Testis (tissue), 3 donors: ENCODE data around the gene CDH11. TPM values are rescaled to one million over a fixed set of nuclear protein-coding genes. Genes with fewer than 3 reads are reported as not detected.

Experiments
- DNase-seq: peaks from one replicate; pipeline ENCODE4 v3.0.0-alpha.2; 2019
- H3K27ac ChIP-seq, 2 donors: fragments of 200-600 bp; sonication (generic); one replicate each; pipeline ENCODE4 v1.5.1; 2019
- H3K27me3 ChIP-seq: fragments of 200-600 bp; sonication (generic); one replicate; pipeline ENCODE4 v1.5.1; 2019
- H3K36me3 ChIP-seq: fragments of 200-600 bp; sonication (generic); one replicate; pipeline ENCODE4 v1.5.1; 2017; ENCODE audit warnings: low read depth; ENCODE audit errors: missing control alignments
- H3K4me1 ChIP-seq: fragments of 200-600 bp; sonication (generic); one replicate; pipeline ENCODE4 v1.5.1; 2019
- H3K4me3 ChIP-seq, 2 donors: fragments of 200-600 bp; sonication (generic); one replicate each; pipeline ENCODE4 v1.5.1; 2017 to 2019
- H3K9me3 ChIP-seq: fragments of 200-600 bp; sonication (generic); one replicate; pipeline ENCODE4 v1.5.1; 2017
- POLR2A ChIP-seq: fragments of 450-650 bp; IDR thresholded peaks from one replicate; pipeline ENCODE4 v1.6.1; 2017; ENCODE audit warnings: antibody characterized with exemption, mild to moderate bottlenecking, moderate library complexity
- WGBS, 2 donors: methylation state at CpG; one replicate each; pipeline ENCODE4 v1.1.5; 2018; 5-methylcytosine and 5-hydroxymethylcytosine counted together
- intact Hi-C: fragments of 100-400 bp; cut with DNase I; formaldehyde crosslinking; loops from one replicate; pipeline ENCODE4 v1.15.1; 2023; ENCODE audit warnings: low total_unique reads
- polyA plus RNA-seq: library from polyadenylated mRNA; stranded (reverse); fragments of 350-450 nt; fragmentation: Illumina TruSeq; extraction: RNeasy Lipid Tissue Mini Kit (QIAGEN cat#74804); gene quantifications from one replicate; pipeline ENCODE4 v1.2.3, GENCODE V29; 2014; ENCODE audit warnings: low read depth, low replicate concordance; ENCODE audit not compliant: insufficient read depth
- total RNA-seq, 2 donors: library from RNA; depleted of rRNA; stranded (reverse); fragments of >200 nt; gene quantifications; one replicate each; pipeline ENCODE4 v1.2.3, GENCODE V29; 2016
- TF ChIP-seq, protein P1 (sequence below), 3 experiments: fragments of 450-650 bp in 2 of 3; fragments of 200-600 bp in 1 of 3; sonication (generic) in 1 of 3; IDR thresholded peaks; one replicate each; pipeline ENCODE4 v1.5.1; 2016 to 2019; ENCODE audit warnings: antibody characterized with exemption in 3 of 3, mild to moderate bottlenecking in 2 of 3, moderate library complexity in 1 of 3

Gene CDH11
- total and polyA plus RNA-seq, 3 donors from 2014 or later, result 24.0 to 32.8 (median 32.5) TPM

GRCh38 chr16:65095906-65096305 lies 26.0 kb downstream of the CDH11 start:
- no peak for DNase-seq
- H3K4me1 ChIP-seq, result no peaks in the 10 kb centered on the region
- TF ChIP-seq POLR2A, result no peak
- TF ChIP-seq, protein P1, sequence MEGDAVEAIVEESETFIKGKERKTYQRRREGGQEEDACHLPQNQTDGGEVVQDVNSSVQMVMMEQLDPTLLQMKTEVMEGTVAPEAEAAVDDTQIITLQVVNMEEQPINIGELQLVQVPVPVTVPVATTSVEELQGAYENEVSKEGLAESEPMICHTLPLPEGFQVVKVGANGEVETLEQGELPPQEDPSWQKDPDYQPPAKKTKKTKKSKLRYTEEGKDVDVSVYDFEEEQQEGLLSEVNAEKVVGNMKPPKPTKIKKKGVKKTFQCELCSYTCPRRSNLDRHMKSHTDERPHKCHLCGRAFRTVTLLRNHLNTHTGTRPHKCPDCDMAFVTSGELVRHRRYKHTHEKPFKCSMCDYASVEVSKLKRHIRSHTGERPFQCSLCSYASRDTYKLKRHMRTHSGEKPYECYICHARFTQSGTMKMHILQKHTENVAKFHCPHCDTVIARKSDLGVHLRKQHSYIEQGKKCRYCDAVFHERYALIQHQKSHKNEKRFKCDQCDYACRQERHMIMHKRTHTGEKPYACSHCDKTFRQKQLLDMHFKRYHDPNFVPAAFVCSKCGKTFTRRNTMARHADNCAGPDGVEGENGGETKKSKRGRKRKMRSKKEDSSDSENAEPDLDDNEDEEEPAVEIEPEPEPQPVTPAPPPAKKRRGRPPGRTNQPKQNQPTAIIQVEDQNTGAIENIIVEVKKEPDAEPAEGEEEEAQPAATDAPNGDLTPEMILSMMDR (IDR thresholded peaks at IDR 0.05), result no peak
- H3K4me3 ChIP-seq, result no peak overlapping the region
- 72 to 73% methylated on average over 4 of the region's 4 CpGs for WGBS, 2 donors
- H3K27me3 ChIP-seq, result no peaks in the 10 kb centered on the region
- H3K36me3 ChIP-seq, result no peaks in the 10 kb centered on the region
- intact Hi-C loops, result no loop called here
- no peak overlapping the region for H3K27ac ChIP-seq
- H3K9me3 ChIP-seq, result no peaks in the 10 kb centered on the region

DNA sequence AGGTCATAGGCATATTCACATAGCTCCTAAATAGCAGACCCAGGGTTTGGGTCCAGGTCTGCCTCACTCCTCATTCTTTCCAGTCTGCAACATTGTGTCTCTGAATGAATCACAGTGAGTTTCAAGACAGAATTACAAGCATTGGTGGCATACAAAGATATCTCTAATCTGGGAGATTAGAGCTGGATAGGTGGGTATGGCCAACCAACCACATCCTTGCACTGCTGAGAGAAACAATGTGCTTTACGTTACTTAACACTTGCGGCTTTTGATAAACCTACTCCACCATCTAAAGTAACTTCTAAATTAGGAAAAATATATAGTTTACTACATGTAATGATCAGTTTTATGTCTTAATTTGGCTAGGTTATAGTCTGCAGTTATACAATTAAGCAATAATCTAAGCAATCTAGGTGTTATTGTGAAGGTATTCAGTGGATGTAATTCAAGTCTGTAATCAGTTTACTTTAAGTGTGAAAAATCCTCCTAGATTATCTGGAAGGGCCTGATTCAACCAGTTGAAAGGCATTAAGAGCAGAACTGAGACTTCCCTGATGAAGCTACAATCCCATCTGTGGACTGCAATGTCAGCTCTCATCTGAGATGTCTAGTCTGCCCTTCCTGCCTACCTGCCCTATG lies 26.7 kb downstream of the CDH11 start:
- TF ChIP-seq, protein P1 (IDR thresholded peaks at IDR 0.05), result no peak
- no peak for TF ChIP-seq POLR2A
- intact Hi-C loops, result no loop called here
- Histone ChIP-seq H3K27ac (no peak overlapping the region), H3K4me3 (no peak overlapping the region), H3K9me3 (no peaks in the 10 kb centered on the region), H3K36me3 (no peaks in the 10 kb centered on the region), H3K27me3 (no peaks in the 10 kb centered on the region), H3K4me1 (no peaks in the 10 kb centered on the region)
- DNase-seq, result no peak
- 69 to 88% methylated on average over 2 of the region's 2 CpGs for WGBS, 2 donors

GRCh38 chr16:65094009-65094408 lies 27.9 kb downstream of the CDH11 start:
- no peak overlapping the region for H3K4me3 ChIP-seq
- no peaks in the 10 kb centered on the region for H3K27me3 ChIP-seq
- H3K27ac ChIP-seq, result no peak overlapping the region
- H3K4me1 ChIP-seq, result no peaks in the 10 kb centered on the region
- no peaks in the 10 kb centered on the region for H3K36me3 ChIP-seq
- WGBS, 2 donors, result 79 to 95% methylated on average over 1 of the region's 1 CpG
- no peaks in the 10 kb centered on the region for H3K9me3 ChIP-seq
- TF ChIP-seq POLR2A, result no peak
- TF ChIP-seq, protein P1 (IDR thresholded peaks at IDR 0.05), result no peak
- intact Hi-C loops, result no loop called here
- DNase-seq, result no peak

DNA sequence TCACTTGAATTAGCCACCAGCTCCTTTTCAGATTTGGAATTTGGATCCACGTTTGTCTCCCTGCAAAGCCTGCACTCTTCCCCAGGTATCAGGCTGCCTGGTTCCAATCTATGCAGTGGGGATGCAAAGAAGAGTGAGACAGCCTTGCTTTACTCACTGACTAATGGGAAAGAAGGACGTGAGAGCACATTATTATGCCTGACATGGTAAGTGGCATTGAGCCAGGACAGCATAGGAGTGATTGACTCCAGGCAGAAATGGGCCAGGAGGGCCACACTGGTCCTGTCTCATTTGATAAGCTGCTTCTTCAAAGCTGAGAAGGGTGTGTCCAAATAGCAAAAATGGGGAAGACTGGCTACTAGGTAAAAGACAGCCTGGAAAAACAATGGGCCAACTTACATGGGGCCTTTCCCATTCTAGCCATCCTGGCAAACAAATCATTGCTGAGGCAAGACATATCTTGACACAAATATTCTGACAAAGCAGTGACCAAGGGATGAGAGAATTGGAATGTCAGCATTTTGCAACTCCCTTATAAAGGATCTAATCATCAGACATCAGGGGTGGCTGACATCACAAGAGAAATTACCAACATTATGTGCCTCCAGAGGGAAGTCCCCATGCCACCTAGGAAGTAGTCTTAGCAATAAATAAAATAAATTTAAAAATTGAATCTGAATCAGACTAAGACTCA lies 38.6 kb downstream of the CDH11 start:
- H3K36me3 ChIP-seq, result no peaks in the 10 kb centered on the region
- no peaks in the 10 kb centered on the region for H3K27me3 ChIP-seq
- no peak for DNase-seq
- H3K4me3 ChIP-seq, result no peak overlapping the region
- no peak for TF ChIP-seq POLR2A
- TF ChIP-seq, protein P1 (IDR thresholded peaks at IDR 0.05), result no peak
- no peak overlapping the region for H3K27ac ChIP-seq
- intact Hi-C loops, result no loop called here
- no peaks in the 10 kb centered on the region for H3K9me3 ChIP-seq
- H3K4me1 ChIP-seq, result no peaks in the 10 kb centered on the region
- WGBS, 2 donors, result 56 to 69% methylated on average over 2 of the region's 2 CpGs
